HG03064 (cell line): ENCODE data around the gene KRTAP4-3.
"Not testable (repeated sequence)": the region's sequence is repeated elsewhere in the genome, so short reads cannot be mapped to it uniquely, and the experiment has no call there.

Experiments used
- ATAC-seq: cut with Tn5 transposase; IDR thresholded peaks from one replicate; pipeline ENCODE4 v1.9.1; 2021; ENCODE audit warnings: low read depth; ENCODE audit not compliant: unreplicated experiment

The KRTAP4-3 gene

DNA sequence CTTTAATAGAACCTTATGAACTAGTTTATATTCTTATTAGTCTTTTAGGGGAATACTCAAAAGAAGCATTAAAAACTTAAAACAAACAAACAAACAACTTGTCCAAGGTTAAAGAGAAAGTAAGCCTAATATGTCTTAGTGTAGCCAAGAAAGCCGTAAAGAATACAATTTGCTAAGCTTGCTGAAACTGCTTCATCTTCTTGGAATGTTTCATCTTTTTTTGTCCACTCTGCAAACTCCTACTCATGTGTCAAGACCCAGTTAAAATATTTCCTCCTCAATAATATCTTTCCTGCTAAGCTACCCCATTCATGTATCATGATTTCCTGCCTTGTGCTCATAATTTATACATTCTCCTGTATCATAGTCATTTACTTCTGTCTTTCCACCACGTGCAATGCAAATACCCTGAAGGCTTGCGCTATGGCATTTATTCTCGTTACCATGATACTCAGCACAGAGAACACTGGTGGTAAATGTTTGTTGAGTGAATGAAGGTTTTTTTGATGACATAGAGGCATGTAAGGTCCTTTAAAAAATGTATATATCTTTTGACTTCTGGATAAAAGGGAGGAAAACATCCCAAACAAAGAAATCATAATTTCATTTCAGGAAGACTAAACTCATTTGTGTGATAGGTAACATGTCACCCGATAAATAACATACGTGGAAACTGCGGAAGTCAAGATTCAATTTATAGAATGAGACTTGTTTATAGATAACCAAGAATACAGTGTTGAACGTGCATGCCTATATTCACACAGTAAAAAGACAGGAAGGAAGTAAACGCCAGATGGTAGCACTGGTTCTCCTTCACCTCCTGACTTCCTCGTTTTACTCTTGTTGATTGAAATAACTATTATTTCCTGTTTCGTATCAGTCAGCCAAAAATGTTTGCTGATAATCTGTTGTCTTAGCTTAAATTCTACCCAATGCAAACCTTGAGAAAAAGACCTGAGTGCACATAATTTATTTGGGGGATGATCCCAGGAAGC lies 48.0 kb downstream of the KRTAP4-3 start:
- not testable (repeated sequence) for ATAC-seq

DNA sequence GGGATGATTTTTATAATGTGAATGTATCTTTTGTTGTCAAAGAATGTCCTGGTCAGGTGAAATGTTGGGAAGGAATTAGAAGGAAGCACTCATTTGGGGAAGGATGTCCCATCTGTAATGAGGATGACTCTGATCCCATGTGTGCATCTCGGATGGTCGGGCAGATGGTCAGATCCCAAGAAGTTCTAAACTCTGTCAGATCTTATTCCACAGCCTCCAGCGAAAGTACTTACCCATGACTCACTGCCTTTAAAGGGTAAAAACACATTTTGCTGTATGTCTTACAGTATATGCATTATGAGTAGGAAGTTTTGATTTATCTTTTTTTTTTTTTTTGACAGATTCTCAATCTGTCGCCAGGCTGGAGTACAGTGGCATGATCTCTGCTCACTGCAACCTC lies 49.3 kb downstream of the KRTAP4-3 start:
- no peak for ATAC-seq

DNA sequence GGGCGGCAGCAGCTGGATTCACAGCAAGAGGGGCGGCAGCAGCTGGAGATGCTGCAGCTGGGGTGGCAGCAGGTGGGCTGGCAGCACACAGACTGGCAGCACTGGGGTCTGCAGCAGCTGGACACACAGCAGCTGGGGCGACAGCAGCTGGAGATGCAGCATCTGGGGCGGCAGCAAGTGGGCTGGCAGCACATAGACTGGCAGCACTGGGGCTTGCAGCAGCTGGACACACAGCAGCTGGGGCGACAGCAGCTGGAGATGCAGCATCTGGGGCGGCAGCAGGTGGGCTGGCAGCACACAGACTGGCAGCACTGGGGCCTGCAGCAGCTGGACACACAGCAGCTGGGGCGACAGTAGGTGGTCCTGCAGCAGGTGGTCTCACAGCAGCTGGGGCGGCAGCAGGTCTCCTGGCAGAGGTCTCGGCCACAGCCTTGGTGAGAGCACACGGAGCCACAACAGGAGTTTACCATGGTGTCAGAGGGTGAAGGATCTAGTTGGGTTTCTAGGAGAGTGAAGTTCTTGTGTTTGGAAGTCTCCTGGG lies 50.1 kb downstream of the KRTAP4-3 start, which contains the start of gene KRTAP4-11:
Gene KRTAP4-11, minus strand, starts transcription at position 528 of the 541 bp plus-strand sequence. Its CDS starts 58 bp downstream, at position 470.
- ATAC-seq, result not testable (repeated sequence)
